GM19468 (cell line): Measurements from ENCODE around the gene TOM1L1.

Source experiments
- ATAC-seq: cut with Tn5 transposase; IDR thresholded peaks from one replicate; pipeline ENCODE4 v1.9.1; 2021; ENCODE audit warnings: mild to moderate bottlenecking, moderate library complexity, moderate number of reproducible peaks; ENCODE audit not compliant: unreplicated experiment; ENCODE audit errors: extremely low read depth

The TOM1L1 gene

DNA sequence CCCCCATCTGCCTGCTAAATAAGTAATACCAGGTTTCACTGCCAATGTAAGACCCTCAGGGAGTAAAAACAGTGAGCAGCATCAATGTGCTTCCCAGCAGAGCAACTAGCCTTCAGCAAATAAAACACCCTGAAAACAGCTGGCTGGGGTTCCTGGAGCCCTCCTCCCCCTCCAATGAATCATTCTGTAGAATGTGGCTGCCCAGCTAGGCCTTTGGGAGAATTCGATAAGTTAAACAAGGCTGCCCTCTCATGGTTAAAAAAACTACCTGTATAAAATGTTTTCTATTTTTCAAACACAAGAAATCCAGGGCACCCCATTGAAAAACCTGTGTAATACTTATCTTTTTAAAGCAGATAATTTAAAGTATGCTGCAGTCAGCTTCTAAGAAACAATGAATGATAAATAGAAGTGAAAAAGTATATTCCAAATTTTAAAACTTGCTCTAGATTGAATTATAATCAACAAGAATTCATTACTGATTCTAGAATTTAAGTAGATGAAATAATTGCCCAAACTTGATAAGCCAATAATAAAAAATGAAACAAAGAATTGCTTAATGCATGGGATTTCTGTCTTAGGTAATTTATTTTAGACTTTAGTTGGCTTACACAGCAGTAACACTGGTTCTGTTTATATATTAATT, 9.4 kb upstream of the TOM1L1 start:
- no peak for ATAC-seq

DNA sequence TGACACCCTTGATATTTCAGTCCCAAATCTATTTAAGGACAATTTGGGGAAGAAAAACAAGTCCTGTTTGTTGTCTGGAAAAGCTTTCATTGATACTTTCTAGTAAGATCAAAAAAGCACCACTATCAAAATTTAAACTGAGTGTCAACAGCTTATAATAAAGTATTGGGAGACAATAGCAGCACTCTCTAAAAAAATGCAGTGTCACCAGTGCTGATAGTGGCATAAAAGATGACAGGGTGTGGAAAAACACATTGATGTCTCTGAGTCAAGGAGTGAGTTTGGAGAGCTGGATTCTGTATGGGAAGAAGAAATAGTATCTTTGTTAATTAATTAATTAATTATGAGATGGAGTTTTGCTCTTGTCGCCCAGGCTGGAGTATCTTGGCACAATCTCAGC, 8.3 kb upstream of the TOM1L1 start:
- no peak for ATAC-seq

DNA sequence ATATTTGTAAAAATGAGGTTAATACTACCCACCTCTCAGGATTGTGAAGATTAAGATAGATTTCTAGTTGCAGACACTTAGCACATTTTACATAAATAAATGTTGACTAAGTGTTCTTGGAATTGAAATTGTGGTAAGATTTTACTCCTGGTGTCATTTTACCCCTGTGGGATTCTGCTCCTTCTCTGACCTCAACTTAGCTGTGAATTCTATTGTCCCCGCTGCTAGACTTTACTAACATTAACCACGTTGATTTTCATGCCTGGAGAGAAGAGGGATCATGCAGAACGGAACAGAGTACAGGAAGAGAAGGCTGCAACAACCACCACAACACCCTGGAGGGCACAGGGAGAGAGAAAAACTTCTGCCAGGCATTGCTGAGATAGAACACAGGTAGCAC, 2.1 kb upstream of the TOM1L1 start:
- ATAC-seq = no peak

DNA sequence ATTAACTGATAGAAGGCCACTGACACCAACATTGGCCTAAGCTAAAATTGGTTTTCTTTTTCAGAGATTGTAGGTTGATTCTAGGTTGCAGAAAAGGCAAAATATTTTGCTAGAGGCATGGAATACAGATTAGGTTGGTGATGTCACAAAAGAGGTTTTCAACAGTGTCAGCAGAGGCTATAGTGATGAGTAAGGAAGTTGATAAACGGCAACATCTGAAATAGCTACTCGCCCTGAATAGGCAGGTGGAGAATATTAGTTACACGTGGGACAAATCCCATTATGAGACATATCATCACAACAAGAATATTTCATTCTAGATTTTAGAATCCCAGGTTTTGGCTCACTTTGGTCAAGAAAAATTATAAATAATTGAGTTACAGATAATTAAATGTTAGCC, 1.5 kb upstream of the TOM1L1 start:
- no peak for ATAC-seq

DNA sequence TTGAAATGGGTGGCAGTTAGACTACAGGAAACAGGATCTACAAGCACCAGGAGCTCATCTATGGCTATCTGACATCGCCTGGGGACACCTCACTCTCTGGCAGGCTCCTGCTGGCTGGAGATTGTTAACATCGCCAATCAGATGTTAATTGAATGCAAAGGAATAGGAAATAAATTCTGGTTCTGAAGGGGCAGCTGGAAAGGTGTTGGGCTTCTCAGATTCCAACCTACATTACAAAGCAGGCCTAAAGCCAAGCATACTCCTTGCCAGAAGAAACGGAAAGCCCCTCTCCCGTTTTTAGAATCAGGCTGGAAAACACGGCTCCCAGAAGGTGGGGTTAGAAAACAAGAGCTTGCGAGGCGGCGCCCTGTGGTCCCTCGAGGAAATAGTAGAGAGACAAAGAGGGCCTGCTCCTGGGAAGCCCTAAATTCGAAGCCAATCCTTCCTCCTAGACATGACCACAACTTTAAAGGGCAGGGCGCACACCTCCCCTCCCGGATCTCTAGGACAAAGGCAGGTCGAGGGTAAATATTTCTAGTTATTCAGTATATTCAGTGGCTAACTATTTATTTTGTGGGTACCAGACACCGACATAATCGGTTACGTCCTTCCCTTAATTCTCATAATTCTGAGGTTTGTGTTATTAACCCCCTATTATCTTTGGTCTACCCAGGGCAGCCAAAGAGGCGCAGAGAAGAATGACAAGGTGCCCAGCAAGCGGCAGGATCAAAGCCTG, 763 bp upstream of the TOM1L1 start:
- no peak for ATAC-seq

DNA sequence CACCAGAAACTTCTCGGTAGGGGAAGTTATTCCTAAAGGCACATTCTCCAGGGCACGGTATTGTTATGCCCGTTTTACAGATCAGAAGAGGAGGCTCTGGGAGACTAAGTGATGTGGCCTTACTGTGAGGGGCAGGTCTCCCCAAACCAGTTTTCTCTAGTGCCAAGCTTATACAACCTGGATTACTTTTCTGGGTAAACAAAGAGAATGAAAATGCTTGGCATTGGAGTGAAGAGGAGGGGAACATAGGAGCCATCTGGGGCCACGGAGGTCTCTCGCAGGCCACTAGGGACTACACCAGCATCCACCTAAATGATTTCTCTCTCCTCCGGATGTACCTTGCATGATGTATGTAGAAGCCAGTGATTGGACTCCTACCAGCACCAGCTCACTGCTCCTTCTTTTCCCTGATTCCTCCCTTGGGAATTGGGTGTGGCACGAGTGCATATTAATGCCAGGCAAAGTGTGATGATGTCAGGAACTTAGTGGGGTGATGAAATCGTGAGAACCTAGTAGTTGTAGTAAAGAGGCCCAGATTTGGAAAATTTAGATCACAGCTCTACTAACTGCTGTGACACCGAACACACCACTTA, 674 bp downstream of the TOM1L1 start:
- ATAC-seq = no peak

DNA sequence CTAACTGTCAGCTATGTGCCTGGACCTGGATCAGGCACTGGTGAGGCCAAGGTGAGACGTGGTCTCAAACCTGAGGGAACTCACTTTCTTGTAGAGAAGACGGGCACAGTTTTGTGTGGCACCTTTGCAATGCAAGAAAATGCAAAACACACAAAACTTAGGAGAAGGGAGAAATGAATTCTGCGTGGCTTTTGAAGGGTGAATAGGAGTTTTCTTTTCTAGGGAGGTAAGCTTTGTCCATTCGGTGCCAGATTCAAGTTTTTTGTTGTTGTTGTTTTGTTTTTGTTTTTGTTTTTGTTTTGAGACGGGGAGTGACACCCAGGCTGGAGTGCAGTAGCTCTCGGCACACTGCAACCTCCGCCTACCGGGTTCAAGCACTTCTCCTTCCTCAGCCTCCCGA, 1.4 kb downstream of the TOM1L1 start:
- ATAC-seq = no peak

DNA sequence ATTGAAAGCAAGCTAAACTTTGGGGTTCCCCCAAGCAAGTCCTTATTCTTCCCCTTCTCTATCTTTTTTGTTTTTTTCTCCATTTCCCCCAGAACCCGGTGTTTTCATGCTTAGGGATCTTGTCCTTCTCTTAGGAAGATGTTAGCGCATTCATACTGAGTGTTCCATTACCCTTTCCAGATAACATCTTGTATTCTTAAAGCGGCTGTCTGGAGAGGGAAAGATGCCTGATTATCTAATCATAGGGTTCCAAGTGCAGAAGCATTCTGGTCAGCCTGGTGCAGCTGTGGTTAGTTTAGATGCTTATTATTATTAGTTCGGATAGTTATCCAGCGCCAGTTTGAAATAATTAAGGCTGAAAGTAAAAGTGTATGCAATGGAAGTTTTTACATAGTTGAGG, 2.0 kb downstream of the TOM1L1 start:
- no peak for ATAC-seq

DNA sequence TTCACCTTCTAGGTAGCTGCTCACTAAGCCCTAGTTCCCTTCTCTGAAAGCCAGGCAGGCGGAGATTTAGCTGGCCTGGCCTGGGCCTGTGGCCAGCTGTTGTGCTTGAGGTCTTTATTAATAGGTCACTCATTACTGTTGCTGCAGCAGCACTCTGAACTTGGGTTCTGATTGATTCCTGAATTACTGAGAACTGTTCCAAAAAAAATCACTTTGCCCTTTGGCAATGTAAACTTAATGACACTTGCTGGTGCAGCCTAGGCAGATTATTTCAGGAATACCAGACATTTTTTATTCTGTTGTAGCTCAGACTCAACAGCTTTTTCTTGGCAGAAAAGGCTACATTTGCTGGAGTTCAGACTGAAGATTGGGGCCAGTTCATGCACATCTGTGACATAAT, 2.7 kb downstream of the TOM1L1 start:
- ATAC-seq = no peak

DNA sequence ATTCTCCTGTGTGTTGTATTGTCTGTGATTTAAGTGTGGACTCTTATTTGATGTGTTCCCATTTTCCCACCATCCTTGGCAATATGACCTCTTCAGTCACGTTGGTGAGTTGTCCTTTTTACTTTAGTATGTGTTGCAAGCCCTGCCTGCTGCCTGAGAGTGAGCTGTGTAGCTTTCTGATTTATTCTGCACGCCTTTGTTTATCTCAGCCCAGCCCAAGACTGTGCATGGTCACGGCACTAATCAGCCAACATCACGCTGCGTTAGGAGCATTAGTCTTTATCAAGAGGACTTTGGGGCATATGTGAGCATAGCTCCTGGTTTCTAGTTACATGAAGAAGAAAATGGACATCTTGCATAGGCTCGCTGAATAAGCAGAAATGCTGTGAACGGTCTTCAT, 6.0 kb downstream of the TOM1L1 start:
- no peak for ATAC-seq

DNA sequence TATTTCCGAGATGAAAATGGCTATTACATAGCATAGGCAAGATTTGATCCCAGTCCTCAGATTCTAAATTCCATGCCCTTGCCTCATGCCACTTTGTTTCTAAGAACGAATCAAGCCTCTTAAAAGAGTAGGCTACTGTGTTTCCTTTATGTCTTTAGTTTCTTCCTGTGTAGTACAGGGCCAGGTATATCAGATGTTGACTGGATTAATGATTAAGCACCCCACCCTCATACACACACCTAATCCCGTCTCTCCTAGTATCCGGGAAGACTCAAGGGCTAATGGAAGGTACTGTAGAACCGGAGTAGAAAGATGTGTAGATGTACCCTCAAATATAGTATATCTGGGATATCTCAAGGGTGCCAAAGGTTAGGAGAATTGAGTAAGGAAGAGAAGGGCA, 6.7 kb downstream of the TOM1L1 start:
- no peak for ATAC-seq

DNA sequence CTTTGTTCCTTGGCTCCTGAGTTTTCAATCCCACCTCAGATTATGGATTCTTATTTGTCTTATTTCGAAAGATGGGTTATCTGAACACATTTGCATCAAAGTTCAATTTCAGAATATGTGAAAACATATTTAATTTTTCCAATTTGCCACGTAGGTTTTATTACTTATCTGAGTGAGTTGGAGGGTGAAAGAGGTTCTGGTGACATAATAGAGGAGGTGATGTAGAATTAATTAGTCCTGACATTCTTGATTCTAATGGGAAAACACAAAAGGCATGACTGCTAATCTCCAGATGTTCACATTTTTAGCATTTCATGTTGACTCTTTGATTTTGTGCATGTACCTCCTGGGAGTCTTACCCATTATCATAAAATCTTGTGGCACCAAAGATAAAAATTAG, 9.1 kb downstream of the TOM1L1 start:
- no peak for ATAC-seq

DNA sequence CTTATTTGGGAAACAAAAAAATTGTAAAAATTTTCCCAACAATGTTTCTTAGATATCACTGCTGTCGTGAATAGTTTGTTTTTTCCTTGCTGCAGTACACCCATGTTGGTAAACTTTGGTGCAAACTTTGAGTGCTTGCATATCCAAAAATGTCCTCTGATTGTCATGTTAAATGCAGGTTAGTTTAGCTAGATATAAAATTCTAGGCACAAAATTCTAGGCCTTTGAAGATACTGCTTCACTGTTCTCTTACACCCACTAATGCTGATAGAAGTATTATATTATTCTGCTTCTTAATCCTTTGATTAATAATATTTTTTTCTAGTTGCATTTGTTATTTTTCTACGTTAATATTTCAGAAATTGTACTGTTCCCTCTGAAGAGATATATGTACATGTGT, 16.1 kb downstream of the TOM1L1 start:
- no peak for ATAC-seq

DNA sequence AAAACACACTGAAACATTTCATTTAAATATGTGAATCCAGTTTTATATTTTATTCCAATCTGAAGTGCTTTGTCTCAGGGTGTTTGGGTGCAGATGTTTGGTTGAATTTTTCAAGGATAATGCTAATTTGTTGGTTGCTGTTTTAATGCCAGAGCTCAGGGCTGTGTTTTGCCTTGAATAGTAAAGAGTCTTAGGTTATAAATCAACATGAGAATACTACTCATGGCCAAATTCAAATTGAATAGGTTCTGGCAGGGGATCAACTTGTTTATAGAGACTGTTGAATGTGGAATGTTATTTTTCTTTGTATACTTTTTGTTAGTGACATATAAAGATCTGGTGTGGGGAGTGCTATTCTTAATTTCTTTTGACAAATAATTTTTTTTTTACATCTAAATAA, 18.8 kb downstream of the TOM1L1 start:
- no peak for ATAC-seq

DNA sequence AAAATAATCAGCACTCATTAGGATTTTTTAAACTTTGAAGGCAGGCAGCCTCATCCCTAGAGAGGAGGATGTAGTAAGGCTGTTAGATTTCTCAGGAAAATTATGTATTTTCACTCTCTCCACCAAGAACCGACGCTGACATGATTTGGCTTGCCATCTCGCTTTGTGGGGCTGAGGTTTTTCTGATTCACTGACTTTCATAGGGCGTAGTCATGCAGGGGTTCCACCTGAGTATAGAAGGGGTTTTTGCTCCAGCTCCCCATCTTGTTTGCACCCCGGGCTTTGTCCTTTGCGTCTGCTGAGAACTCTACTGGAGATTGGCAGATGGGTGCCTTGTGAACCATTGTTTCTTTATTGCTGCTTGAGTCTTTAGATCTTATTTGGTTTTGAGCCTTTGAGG, 20.2 kb downstream of the TOM1L1 start:
- ATAC-seq = no peak

DNA sequence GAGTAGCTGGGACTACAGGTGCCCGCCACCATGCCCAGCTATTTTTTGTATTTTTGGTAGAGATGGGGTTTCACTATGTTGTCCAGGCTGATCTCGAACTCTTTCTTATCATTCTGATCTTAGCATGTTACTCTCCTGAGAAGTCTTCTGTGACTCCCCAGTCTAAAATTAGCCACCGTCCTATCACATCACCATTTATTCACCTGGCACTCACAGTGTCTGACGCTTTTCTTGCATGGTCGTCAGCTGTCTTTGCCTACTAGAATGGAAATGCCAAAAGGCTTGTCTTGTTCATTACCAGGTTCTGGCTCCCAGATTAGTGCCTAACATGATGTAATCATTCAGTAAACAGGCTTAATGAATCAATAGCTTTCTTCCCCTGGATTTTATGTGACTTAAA, 23.8 kb downstream of the TOM1L1 start:
- ATAC-seq = no peak

DNA sequence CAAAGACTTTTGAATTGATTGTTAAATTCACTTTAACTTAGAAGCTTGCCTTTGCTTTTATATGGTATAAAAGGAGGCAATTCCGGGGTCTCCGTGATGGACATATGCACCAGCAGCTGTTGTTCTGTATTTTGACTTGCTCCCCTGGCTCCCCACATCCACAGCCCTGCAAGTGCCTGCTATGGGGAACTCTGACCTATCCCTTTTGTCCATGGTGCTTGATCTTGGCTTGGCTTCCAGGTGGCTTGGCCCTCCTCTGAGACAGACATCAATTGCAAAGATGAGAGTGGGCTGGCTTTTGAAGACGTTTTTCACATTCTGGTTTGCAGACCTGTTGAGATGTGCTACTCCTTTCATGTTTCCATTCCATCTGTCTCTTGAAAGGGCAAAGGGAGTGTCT, 26.9 kb downstream of the TOM1L1 start:
- no peak for ATAC-seq

DNA sequence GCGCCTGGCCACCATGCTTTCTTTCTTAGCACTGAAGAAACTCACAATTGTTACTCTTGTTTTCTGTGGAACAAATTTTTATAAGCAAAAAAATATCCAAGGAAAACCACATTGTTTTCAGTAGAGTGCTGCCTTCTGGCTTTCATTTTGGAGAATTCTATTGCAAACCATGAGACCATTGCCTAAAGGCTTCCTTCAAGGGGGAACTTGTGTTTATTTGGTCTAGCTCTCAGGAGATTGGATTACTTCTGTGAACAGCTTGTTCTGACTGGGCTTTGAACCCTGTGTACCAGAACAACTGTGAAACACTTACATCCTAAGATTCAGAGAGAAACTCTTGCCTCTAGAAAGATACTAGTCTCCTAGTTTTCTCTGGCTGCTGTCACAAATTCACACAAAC, 32.1 kb downstream of the TOM1L1 start:
- no peak for ATAC-seq

DNA sequence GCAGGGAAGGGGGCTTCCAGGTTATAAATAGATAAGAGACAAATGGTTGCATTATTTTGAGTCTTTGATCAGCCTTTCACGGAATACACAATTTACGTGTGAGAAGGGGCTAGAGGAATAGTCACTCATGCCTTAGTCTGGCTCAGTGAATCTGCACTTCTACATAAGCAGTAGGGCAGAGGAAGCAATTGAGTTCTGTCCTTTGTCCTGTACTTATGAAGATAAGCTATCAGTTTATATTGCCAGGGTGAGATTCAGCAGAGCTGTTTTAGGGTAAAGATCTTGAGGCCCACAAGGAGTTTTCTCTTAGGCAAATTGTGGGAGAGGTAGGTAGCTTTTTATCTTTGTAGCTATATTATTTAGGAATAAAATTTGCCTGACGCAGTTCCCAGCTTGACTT, 33.3 kb downstream of the TOM1L1 start:
- no peak for ATAC-seq

DNA sequence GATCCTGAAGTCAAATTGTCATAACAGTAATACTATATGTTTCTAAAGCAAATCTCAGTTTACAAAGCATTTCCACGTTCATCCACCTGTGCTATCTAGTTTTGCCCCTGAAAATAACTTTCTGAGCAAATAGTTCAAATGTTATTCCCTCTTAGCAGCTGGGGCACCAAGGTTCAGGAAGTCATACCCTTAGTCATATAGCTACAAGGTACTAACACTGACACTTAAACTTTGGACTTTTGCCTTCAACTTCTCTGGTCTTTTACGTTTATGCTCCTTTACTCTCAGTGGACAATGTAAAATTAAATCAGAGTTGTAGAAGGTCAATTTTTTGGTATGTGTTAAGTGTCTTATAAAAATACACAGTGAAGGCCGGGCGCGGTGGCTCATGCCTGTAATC, 34.8 kb downstream of the TOM1L1 start:
- ATAC-seq = no peak

DNA sequence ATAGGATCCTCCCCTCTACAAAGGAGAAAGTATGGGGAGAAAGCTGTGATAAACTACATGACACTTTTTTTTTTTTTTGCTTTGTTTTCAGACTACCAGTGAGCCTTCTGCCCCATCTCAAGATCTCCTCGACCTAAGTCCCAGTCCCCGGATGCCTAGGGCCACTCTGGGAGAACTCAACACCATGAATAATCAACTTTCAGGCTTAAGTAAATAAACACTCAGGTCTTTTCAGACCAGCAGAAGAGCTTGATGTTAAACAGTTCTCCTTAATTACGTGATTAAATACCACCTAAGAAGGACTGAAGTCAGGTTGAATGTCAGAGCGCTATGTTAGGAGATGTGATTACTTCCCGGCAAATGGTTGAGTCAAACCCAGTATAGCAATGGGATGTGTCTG, 36.4 kb downstream of the TOM1L1 start:
- ATAC-seq = no peak

DNA sequence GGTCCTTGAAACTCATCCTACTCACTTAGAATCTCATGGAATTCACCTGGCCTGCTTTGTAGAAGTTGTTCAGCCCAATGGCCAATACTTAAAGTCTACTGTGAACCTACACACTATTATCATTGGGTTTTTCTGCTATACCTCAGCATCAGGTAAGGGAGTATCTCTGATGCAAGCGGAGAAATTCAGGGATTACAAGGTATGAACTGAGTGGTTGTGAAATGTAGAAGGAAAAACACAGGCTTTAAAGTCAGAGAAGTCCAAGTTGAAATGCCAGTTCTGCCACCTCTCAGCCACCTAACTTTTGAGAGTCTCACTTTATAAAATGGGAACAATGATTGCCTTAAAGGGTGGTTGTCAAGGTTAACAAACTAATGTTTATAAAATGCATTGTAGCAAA, 36.8 kb downstream of the TOM1L1 start:
- ATAC-seq = no peak
